HG03378 (cell line): Measurements from ENCODE around the gene DNTT.

ENCODE experiments used
- ATAC-seq: cut with Tn5 transposase; IDR thresholded peaks from one replicate; pipeline ENCODE4 v1.9.1; 2021; ENCODE audit warnings: mild to moderate bottlenecking, moderate library complexity; ENCODE audit not compliant: unreplicated experiment

DNTT gene

GRCh38 chr10:96341219-96342182, 37.3 kb downstream of the DNTT start:
- ATAC-seq, result no peak

- no peak for ATAC-seq
Measured at GRCh38 chr10:96342402-96342801, 38.2 kb downstream of the DNTT start.

GRCh38 chr10:96344178-96344577, 39.9 kb downstream of the DNTT start:
- no peak for ATAC-seq

DNA sequence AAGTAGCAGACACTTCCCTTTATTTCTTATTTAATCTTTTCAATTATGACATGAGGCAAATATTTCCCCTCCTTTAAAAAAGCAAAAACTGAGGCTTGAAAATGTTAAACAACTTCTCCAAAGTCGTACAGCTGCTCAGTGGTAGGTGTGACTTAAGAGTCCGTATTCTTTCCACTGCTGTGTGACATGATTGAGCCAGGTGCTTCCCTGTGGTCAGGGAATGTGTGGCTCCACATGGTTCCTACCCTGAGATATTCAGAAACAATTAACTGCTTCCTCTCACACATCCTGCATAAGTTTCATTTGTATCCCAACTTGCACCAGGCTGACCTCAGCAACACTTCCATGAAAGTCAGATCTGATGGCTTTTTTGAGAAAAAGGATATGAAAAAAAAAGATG, 41.0 kb downstream of the DNTT start:
- no peak for ATAC-seq

DNA sequence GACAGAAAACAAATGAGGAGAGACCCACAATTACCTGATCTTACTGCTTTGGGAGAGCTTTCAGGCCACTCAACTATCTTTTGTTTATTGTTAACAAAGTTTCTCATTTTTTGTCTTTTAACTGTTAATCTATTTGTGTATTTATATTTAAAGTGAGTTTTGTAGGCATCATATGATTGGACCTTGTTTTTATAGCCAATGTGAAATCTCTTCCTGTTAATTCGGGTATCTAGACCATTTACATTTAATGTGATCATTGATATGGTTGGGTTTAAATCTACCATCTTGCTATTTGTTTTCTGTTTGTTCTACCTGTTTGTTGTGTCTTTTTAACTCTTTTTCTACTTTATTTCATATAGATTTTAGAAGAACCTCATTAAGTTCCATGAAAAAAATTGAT, 42.1 kb downstream of the DNTT start:
- ATAC-seq, result no peak

- no peak for ATAC-seq
Measured at GRCh38 chr10:96352027-96352426, 47.8 kb downstream of the DNTT start.

- ATAC-seq, result no peak
Measured at GRCh38 chr10:96352582-96352981, 48.3 kb downstream of the DNTT start.

GRCh38 chr10:96357038-96357620, 52.9 kb downstream of the DNTT start:
- no peak for ATAC-seq

DNA sequence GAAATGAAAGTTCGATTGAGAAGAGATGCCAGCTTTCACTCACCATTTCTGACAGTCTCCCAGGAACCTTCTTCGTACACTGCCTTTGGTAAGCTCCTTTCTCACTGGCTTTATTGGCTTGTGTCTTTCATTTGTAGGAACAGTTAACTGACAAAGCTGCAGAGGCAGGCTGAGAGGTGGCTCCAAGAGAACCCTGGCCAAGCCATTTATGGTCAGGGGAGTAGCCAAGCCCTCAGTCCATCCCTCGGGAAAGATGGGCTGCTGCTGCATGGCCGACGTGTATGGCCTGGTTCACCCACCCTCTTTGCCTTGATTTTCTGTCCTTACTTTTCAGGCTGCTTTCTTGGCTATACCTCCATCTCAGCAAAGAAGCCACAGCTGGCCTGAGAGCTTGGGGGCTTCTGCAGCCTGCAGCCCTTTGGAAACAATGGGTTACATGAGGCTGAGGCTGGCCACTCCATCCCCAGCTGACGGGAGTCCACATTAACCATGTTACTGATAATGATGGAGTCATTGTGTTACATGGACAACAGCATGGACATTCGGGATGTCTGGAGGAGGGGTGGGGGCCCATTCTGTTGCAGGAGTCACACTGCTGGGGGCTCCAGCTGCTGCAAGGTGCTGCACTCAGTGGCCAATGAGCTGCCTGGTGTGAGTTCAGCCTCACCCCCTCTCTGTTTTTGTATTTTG, 54.8 kb downstream of the DNTT start, which contains the start of gene OPALIN:
Gene OPALIN (minus strand): TSS at position 152 of the 690 bp plus-strand sequence. CDS start 106 bp downstream, at position 46.
- ATAC-seq, result no peak

- ATAC-seq, result no peak
Measured at GRCh38 chr10:96359616-96360015, 55.4 kb downstream of the DNTT start.

GRCh38 chr10:96360331-96360730, 56.1 kb downstream of the DNTT start:
- ATAC-seq, result no peak

- ATAC-seq, result no peak
Measured at GRCh38 chr10:96360766-96361165, 56.5 kb downstream of the DNTT start.

- no peak for ATAC-seq
Measured at GRCh38 chr10:96365571-96365970, 61.3 kb downstream of the DNTT start.

- ATAC-seq, result no peak
Measured at GRCh38 chr10:96366508-96366907, 62.3 kb downstream of the DNTT start.

DNA sequence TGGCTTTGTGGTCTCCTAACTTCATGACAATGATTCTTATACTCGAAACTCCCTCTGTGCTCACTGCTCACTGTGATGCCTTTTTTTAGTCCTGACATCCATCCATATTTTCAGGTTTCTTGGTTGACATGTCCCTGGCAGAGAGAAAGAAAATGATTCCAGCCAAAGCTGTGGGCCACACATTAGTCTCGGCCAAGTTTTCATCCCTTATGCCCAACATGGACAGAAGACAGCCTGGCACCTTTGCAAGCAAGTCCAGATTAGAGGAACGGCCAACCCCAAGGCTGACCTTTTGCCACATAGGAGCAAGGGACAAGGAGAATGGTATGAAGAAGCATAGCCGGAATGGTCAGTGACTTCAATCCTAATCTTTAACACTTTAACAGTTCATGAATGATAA, 63.2 kb downstream of the DNTT start:
- ATAC-seq, result no peak

DNA sequence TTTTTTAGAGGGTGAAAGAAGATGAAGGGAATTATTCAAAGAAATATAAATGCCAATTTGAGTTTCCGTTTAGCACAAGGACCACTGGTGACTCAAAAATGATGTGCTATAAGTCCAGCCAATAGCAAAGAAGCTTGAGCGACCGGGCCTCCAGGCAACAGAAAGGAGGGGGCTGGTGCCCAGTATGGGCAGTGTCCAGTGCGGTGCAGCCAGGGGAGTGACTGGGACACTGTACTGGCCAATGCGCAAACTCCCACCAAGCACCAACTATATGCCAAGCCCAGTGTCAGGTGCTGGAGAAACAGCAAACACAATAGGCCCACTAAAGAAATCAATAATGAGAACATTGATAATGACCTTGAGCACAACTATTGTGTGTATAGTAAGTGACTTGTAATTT, 64.7 kb downstream of the DNTT start:
- ATAC-seq, result no peak

GRCh38 chr10:96369890-96370583, 65.8 kb downstream of the DNTT start:
- no peak for ATAC-seq

DNA sequence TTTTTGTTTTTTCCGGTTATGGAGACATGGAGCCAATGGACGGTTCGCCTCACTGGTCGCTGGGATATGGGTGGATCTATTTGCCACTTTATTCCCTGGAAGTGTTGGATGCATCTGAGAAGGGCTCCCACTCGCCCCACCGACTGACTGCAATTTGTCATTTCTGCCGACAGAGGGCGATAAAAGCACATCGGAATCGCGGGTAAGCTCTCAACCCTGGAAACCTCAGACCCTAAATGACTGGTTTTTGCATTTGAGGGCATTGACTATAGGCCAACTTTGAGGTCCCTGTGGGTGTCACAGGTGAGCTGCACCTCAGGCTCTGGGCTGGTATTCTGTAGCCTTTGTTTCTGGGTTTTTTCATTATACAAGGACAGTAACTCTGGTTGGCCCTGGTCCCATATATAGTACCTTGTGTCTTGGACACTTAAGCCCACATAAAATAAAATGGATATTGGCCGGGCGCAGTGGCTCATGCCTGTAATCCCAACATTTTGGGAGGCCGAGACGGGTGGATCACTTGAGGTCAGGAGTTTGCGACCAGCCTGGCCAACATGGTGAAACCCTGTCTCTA, 66.4 kb downstream of the DNTT start:
- no peak for ATAC-seq

- no peak for ATAC-seq
Measured at GRCh38 chr10:96371356-96371755, 67.1 kb downstream of the DNTT start.

DNA sequence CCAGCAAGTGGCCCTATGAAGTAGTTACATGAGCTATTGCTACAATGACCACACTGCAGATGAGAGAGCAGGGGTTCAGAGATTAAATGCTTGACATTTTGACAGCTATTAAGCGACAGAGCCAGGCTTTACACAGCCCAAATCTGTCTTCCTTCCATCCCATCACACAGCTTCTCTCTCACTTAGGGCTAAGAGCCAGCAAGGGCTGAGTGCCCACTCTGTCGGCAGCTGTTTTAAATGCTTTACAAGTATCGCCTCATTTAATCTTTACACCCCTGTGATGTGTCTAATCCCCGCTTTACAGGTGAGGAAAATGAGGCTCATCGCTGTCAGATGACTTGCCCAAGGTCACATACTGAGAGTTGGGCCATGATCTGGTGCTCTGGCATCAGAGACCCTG, 69.8 kb downstream of the DNTT start:
- ATAC-seq, result no peak

DNA sequence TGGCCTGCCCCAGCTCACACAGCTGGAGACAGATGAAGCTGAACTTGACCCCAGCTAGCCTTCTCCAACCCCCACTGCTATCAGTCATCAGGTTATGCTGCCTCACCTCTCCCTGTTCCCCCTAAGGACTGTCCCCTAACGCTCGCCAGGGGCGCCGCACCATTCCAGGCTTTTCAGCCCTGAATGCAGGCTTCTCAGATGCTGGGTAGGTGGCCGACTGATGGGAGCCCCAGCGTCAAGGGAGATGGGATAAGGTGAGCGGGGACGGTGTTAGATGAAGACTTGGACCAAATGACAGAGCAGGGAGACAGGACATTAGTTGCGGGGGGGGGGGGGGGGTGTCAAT, 70.4 kb downstream of the DNTT start:
- no peak for ATAC-seq
